PFSK-1 (cell line): ENCODE measurements around the gene ZSCAN23.

ENCODE experiments used
- FOXP2 ChIP-seq: optimal IDR thresholded peaks from 2 replicates; pipeline ENCODE3; 2011; ENCODE audit warnings: borderline replicate concordance, control low read depth, inconsistent platforms; ENCODE audit not compliant: insufficient read depth; ENCODE audit errors: extremely low read length, extremely low read depth
- POLR2AphosphoS5 ChIP-seq: IDR thresholded peaks from 2 replicates; pipeline ENCODE4 v1.6.1; 2012; ENCODE audit warnings: low read depth, mild to moderate bottlenecking, control low read depth, low read length, moderate library complexity
- SIN3A ChIP-seq: IDR thresholded peaks from 2 replicates; pipeline ENCODE4 v1.6.1; 2012; ENCODE audit warnings: mild to moderate bottlenecking, low read length, moderate library complexity, borderline replicate concordance; ENCODE audit not compliant: insufficient read depth
- TAF1 ChIP-seq: IDR thresholded peaks from 2 replicates; pipeline ENCODE4 v1.6.1; 2012; ENCODE audit warnings: low read length, control low read depth, borderline replicate concordance; ENCODE audit not compliant: insufficient read depth
- TF ChIP-seq, protein P1 (sequence below), 2 experiments: IDR thresholded peaks; 2 replicates each; pipeline versions ENCODE4 v1.6.1 to v1.8.0; 2011 to 2012; ENCODE audit warnings: low read depth in 2 of 2, low read length in 2 of 2, control low read depth in 1 of 2, inconsistent platforms in 1 of 2, mild to moderate bottlenecking in 1 of 2, moderate library complexity in 1 of 2; ENCODE audit not compliant: insufficient read depth in 1 of 2

ZSCAN23 gene

DNA sequence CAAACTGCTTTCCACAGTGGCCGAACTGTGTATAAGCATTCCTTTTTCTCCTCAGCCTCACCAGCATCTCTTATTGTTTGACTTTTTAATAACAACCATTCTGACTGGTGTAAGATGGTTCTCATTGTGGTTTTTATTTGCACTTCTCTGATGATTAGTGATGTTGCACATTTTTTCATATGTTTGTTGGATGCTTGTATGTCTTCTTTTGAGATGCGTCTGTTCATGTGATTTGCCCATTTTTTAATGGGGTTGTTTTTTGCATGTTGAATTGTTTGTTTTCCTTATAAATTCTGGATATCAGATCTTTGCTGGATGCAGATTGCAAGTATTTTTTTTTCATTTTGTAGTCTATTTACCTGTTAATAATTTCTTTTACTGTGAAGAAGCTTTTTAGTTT, 32.5 kb downstream of the ZSCAN23 start:
- TF ChIP-seq FOXP2 (no peak), SIN3A (no peak), POLR2AphosphoS5 (no peak), TAF1 (no peak)
- TF ChIP-seq, protein P1, sequence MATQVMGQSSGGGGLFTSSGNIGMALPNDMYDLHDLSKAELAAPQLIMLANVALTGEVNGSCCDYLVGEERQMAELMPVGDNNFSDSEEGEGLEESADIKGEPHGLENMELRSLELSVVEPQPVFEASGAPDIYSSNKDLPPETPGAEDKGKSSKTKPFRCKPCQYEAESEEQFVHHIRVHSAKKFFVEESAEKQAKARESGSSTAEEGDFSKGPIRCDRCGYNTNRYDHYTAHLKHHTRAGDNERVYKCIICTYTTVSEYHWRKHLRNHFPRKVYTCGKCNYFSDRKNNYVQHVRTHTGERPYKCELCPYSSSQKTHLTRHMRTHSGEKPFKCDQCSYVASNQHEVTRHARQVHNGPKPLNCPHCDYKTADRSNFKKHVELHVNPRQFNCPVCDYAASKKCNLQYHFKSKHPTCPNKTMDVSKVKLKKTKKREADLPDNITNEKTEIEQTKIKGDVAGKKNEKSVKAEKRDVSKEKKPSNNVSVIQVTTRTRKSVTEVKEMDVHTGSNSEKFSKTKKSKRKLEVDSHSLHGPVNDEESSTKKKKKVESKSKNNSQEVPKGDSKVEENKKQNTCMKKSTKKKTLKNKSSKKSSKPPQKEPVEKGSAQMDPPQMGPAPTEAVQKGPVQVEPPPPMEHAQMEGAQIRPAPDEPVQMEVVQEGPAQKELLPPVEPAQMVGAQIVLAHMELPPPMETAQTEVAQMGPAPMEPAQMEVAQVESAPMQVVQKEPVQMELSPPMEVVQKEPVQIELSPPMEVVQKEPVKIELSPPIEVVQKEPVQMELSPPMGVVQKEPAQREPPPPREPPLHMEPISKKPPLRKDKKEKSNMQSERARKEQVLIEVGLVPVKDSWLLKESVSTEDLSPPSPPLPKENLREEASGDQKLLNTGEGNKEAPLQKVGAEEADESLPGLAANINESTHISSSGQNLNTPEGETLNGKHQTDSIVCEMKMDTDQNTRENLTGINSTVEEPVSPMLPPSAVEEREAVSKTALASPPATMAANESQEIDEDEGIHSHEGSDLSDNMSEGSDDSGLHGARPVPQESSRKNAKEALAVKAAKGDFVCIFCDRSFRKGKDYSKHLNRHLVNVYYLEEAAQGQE (IDR thresholded peaks at IDR 0.05; ENCODE audit: insufficient read depth in 1 of 2, low read depth in 2 of 2, low read length in 2 of 2): no peak

DNA sequence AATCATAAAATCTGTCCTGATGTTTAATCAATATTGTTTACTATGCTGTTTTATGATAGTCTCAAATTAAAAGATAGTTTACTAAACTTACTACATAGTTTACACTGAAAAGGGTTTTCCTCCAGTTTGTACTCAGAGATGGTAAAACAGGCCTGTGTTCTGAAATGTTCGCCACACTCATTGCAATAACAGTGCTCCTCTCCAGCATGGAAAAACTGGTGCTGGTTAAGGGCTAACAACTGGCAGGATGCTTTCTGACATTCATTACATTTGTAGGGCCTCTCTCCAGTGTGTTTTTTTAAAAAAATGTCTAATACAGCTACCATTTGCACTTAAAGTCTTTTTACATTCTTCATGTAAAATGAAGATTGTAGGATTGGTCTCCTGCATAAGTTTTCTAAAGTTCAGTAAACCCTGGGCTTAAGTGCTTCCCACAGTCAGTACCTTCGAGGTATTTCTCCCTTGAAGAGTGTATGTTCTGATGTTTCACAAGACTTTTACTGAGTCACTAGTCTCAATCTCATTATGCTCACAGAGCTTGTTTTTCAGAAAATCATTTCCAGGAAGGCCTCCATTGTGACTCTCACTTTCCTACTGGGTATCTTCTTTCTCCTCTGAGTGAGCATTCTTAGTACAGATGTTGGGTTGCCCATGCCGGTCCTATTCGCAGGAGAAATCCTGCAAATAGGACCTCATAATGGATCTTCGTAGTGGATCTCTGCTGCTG, 35.1 kb downstream of the ZSCAN23 start:
- TF ChIP-seq POLR2AphosphoS5: no peak
- TF ChIP-seq TAF1: no peak
- TF ChIP-seq, protein P1 (IDR thresholded peaks at IDR 0.05; ENCODE audit: insufficient read depth in 1 of 2, low read depth in 2 of 2, low read length in 2 of 2): no peak
- no peak for TF ChIP-seq SIN3A
- TF ChIP-seq FOXP2: no peak

DNA sequence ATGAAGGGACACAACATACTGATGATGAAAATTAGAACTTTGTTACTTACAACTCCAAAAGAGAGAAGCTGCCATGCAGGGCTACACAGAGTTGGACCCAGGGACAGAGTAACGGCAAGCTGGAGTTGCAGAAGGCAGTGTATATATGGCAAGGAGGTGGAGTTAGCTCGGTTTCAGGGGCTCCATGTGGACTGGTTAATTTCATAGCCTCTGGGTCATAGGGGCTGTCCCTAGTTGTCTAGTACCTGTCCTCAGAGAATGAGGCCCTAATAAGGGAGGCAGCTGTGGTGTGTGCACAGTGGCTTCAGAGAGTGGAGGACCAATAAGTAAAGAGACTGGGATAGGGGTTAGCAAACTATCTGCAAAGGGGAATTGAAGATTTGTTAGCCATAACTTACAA, 35.9 kb downstream of the ZSCAN23 start:
- TF ChIP-seq FOXP2: no peak
- TF ChIP-seq SIN3A: no peak
- TF ChIP-seq, protein P1 (IDR thresholded peaks at IDR 0.05; ENCODE audit: insufficient read depth in 1 of 2, low read depth in 2 of 2, low read length in 2 of 2): no peak
- no peak for TF ChIP-seq TAF1
- TF ChIP-seq POLR2AphosphoS5: no peak

DNA sequence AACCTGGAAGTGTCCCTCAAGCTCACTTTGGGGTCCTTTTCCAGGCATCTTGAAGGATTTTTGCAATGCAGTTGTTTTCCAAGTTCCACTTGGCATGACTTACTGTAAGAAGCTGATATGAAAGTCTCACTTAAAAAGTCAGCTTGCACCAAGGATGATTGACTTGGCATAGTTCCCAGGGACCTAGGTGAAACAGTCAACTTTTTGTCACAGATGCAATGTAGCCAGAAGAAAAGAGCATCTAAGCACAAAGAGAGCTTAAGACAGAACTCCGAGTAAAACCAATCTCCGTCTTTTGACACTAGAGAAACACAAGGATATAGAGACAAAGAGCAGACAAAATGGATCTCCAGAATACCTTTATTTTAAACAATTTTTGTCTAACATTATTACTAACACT, 41.1 kb downstream of the ZSCAN23 start:
- no peak for TF ChIP-seq FOXP2
- TF ChIP-seq POLR2AphosphoS5: no peak
- no peak for TF ChIP-seq TAF1
- TF ChIP-seq SIN3A: no peak
- TF ChIP-seq, protein P1 (IDR thresholded peaks at IDR 0.05; ENCODE audit: insufficient read depth in 1 of 2, low read depth in 2 of 2, low read length in 2 of 2): no peak
